H9 (cell line): Measurements from ENCODE around the gene NTRK2. TPM values are rescaled to one million over a fixed set of nuclear protein-coding genes. Genes with fewer than 3 reads are reported as not detected.

Experiments used
- DNase-seq: peaks from one replicate; pipeline ENCODE4 v3.0.0-alpha.2; 2017
- H2AFZ ChIP-seq: one replicate; pipeline ENCODE4 v1.6.1; 2013; ENCODE audit warnings: mild to moderate bottlenecking, low read length, control low read depth, moderate library complexity
- H2AK5ac ChIP-seq: 2 replicates; pipeline ENCODE4 v1.6.1; 2013; ENCODE audit warnings: low read length, control low read depth, mixed read lengths; ENCODE audit not compliant: insufficient read length
- H2BK120ac ChIP-seq: one replicate; pipeline ENCODE4 v1.6.1; 2013; ENCODE audit warnings: low read depth, mild to moderate bottlenecking, low read length, control low read depth, inconsistent platforms; ENCODE audit not compliant: poor library complexity, severe bottlenecking
- H2BK12ac ChIP-seq: 2 replicates; pipeline ENCODE4 v1.6.1; 2013; ENCODE audit warnings: low read length, control low read depth, mixed read lengths, low read depth; ENCODE audit not compliant: insufficient read length
- H2BK15ac ChIP-seq: 2 replicates; pipeline ENCODE4 v1.6.1; 2013; ENCODE audit warnings: low read depth, low read length, control low read depth
- H2BK20ac ChIP-seq: one replicate; pipeline ENCODE4 v1.6.1; 2013; ENCODE audit warnings: low read depth, mild to moderate bottlenecking, low read length, control low read depth, inconsistent platforms; ENCODE audit not compliant: poor library complexity, severe bottlenecking
- H2BK5ac ChIP-seq: 2 replicates; pipeline ENCODE4 v1.6.1; 2013; ENCODE audit warnings: low read length, control low read depth, mixed read lengths; ENCODE audit not compliant: insufficient read length
- H3K14ac ChIP-seq: 2 replicates; pipeline ENCODE4 v1.6.1; 2013; ENCODE audit warnings: low read length, control low read depth; ENCODE audit not compliant: insufficient read depth
- H3K18ac ChIP-seq: 2 replicates; pipeline ENCODE4 v1.6.1; 2013; ENCODE audit warnings: low read depth, mild to moderate bottlenecking, mixed read lengths, low read length, control low read depth; ENCODE audit not compliant: insufficient read length
- H3K23ac ChIP-seq: 2 replicates; pipeline ENCODE4 v1.6.1; 2013; ENCODE audit warnings: low read length, control low read depth, mixed read lengths, low read depth; ENCODE audit not compliant: insufficient read length
- H3K23me2 ChIP-seq: 2 replicates; pipeline ENCODE4 v1.6.1; 2013; ENCODE audit warnings: low read depth, mild to moderate bottlenecking, mixed read lengths, low read length, control low read depth; ENCODE audit not compliant: insufficient read length, poor library complexity, severe bottlenecking
- H3K27ac ChIP-seq: 2 replicates; pipeline ENCODE4 v1.5.1; 2013; ENCODE audit warnings: low read length, control low read depth, mixed read lengths, low read depth; ENCODE audit not compliant: insufficient read length
- H3K27me3 ChIP-seq: 2 replicates; pipeline ENCODE4 v1.6.1; 2013; ENCODE audit warnings: low read length, control low read depth, inconsistent platforms; ENCODE audit not compliant: insufficient read depth
- H3K4ac ChIP-seq: 2 replicates; pipeline ENCODE4 v1.6.1; 2013; ENCODE audit warnings: low read depth, mild to moderate bottlenecking, control low read depth, inconsistent platforms, low read length, moderate library complexity
- H3K4me1 ChIP-seq: 2 replicates; pipeline ENCODE4 v1.6.1; 2013; ENCODE audit warnings: low read length, control low read depth, inconsistent platforms; ENCODE audit not compliant: insufficient read depth
- H3K4me2 ChIP-seq: 2 replicates; pipeline ENCODE4 v1.6.1; 2013; ENCODE audit warnings: low read length, control low read depth, mixed read lengths; ENCODE audit not compliant: insufficient read length, insufficient read depth
- H3K56ac ChIP-seq: 2 replicates; pipeline ENCODE4 v1.6.1; 2013; ENCODE audit warnings: low read depth, mild to moderate bottlenecking, mixed read lengths, low read length, control low read depth; ENCODE audit not compliant: insufficient read length
- H3K79me1 ChIP-seq: 2 replicates; pipeline ENCODE4 v1.6.1; 2013; ENCODE audit warnings: low read depth, mild to moderate bottlenecking, moderate library complexity, low read length, control low read depth, inconsistent platforms; ENCODE audit not compliant: insufficient read depth, poor library complexity, severe bottlenecking
- H3K79me2 ChIP-seq: 2 replicates; pipeline ENCODE4 v1.6.1; 2013; ENCODE audit warnings: low read length, control low read depth, inconsistent platforms; ENCODE audit not compliant: insufficient read depth
- H3K9ac ChIP-seq: 2 replicates; pipeline ENCODE4 v1.6.1; 2013; ENCODE audit warnings: low read length, control low read depth, mixed read lengths; ENCODE audit not compliant: insufficient read length; ENCODE audit errors: extremely low read depth
- H3K9me3 ChIP-seq: one replicate; pipeline ENCODE4 v1.6.1; 2013; ENCODE audit warnings: low read depth, low read length, inconsistent platforms; ENCODE audit not compliant: control insufficient read depth
- H3T11ph ChIP-seq: one replicate; pipeline ENCODE4 v1.6.1; 2013; ENCODE audit warnings: mild to moderate bottlenecking, low read length, control low read depth, inconsistent platforms
- H4K20me1 ChIP-seq: one replicate; pipeline ENCODE4 v1.6.1; 2013; ENCODE audit not compliant: control insufficient read depth, insufficient read length, insufficient read depth
- H4K5ac ChIP-seq: 2 replicates; pipeline ENCODE4 v1.6.1; 2013; ENCODE audit warnings: low read depth, mild to moderate bottlenecking, mixed read lengths, low read length, control low read depth; ENCODE audit not compliant: insufficient read length
- H4K8ac ChIP-seq: replicated peaks from 2 replicates; pipeline ENCODE4 v1.6.1; 2013; ENCODE audit warnings: low read length, control low read depth, mixed read lengths, low read depth; ENCODE audit not compliant: insufficient read length
- H4K91ac ChIP-seq: 2 replicates; pipeline ENCODE4 v1.6.1; 2013; ENCODE audit warnings: low read depth, mild to moderate bottlenecking, moderate library complexity, mixed read lengths, low read length, control low read depth; ENCODE audit not compliant: insufficient read length
- H3K27ac Mint-ChIP-seq, 3 experiments: 2 replicates in 2 of 3; 3 replicates in 1 of 3; pipeline ENCODE4 v1.8.0; 2020 to 2021; ENCODE audit warnings: mixed read lengths in 3 of 3, mild to moderate bottlenecking in 1 of 3, moderate library complexity in 1 of 3
- H3K27me3 Mint-ChIP-seq: 2 replicates; pipeline ENCODE4 v1.8.0; 2021; ENCODE audit warnings: low read depth, mild to moderate bottlenecking, moderate library complexity, mixed read lengths
- H3K36me3 Mint-ChIP-seq, 3 experiments: 2 replicates in 2 of 3; 3 replicates in 1 of 3; pipeline ENCODE4 v1.8.0; 2020 to 2021; ENCODE audit warnings: low read depth in 3 of 3, mixed read lengths in 3 of 3; ENCODE audit not compliant: insufficient read depth in 1 of 3
- H3K4me1 Mint-ChIP-seq, 2 experiments: 2 replicates each; pipeline ENCODE4 v1.8.0; 2020; ENCODE audit warnings: mixed read lengths in 2 of 2
- H3K4me3 Mint-ChIP-seq, 2 experiments: 2 replicates in 1 of 2; 3 replicates in 1 of 2; pipeline ENCODE4 v1.8.0; 2020 to 2021; ENCODE audit warnings: mild to moderate bottlenecking in 2 of 2, mixed read lengths in 2 of 2, moderate library complexity in 1 of 2
- H3K9me3 Mint-ChIP-seq, 2 experiments: 2 replicates in 1 of 2; 3 replicates in 1 of 2; pipeline ENCODE4 v1.8.0; 2020; ENCODE audit warnings: mild to moderate bottlenecking in 2 of 2, mixed read lengths in 2 of 2, moderate library complexity in 1 of 2
- CTCF ChIP-seq: fragments of 200-600 bp; sonication (generic); conservative IDR thresholded peaks from 3 replicates; pipeline ENCODE4 v1.8.0; 2021; ENCODE audit warnings: antibody characterized with exemption, mild to moderate bottlenecking
- WGBS: extraction: QIAGEN DNeasy Blood & Tissue Kit; methylation state at CpG from one replicate; pipeline ENCODE4 v1.1.7; 2013; ENCODE audit warnings: missing lambda C conversion rate, low lambda C conversion rate, mixed read lengths; ENCODE audit not compliant: insufficient read length; ENCODE audit errors: extremely low coverage; 5-methylcytosine and 5-hydroxymethylcytosine counted together
- total RNA-seq: library from RNA; stranded (reverse); gene quantifications from 2 replicates; pipeline ENCODE4 v1.2.1, GENCODE V29; 2021

NTRK2 gene
- total RNA-seq, 1 experiment from 2014 or later, result 0.02 TPM

DNA sequence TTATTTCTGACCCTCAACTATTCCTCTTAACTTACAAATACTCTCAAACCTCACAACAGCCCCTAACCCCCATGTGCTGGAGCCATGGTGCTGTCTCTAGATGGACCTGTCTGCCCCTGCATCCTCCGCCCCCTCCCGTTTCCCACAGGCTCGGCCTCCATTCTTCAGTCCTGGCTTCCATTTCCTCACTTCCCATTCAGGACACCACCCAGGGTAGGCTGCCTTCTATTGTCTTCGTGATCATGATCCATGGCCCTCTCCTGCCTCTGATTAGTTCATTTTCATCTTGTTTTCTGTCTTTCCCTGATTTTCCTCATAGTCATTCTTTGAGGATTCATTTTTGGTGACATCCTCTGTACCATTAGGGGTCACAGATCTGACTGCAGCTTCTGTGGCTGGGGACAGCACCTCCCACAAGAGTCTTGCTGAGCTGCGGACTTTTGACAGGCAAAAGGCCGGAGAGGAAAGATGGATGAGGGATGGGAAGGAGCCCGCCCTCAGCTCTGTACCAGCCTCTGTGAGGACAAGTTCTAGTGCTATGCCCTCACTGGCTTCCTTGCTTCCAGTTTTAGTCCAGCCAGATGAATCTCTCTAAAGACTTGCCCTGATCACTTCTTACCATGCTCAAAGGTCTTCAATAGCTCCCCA, 255.8 kb downstream of the NTRK2 start:
- no peaks in the 10 kb centered on the region for H3K79me1 ChIP-seq
- H2AK5ac ChIP-seq, result no peak overlapping the region
- no peak overlapping the region for H2AFZ ChIP-seq
- no peaks in the 10 kb centered on the region for H3K79me2 ChIP-seq
- no peak overlapping the region for H3K9ac ChIP-seq
- Mint-ChIP-seq H3K4me3 (no peak overlapping the region; a peak in 1 of 5 replicates), H3K27ac (no peak overlapping the region), H3K27me3 (no peaks in the 10 kb centered on the region; the same call in none of the 2 replicates), H3K36me3 (no peaks in the 10 kb centered on the region), H3K4me1 (peaks cover 4% of the 10 kb centered on the region in 2 experiments; a peak in 3 of 4 replicates), H3K9me3 (peaks cover 0 to 2% of the 10 kb centered on the region in 2 experiments; a peak in 1 of 5 replicates)
- no peaks in the 10 kb centered on the region for H3K4me1 ChIP-seq
- H3K14ac ChIP-seq, result no peak overlapping the region
- H2BK12ac ChIP-seq, result no peak overlapping the region
- H3K18ac ChIP-seq, result no peak overlapping the region
- DNase-seq, result no peak
- no peak overlapping the region for H2BK20ac ChIP-seq
- H2BK120ac ChIP-seq, result no peak overlapping the region
- H3K23me2 ChIP-seq, result no peaks in the 10 kb centered on the region
- H4K20me1 ChIP-seq, result no peaks in the 10 kb centered on the region
- H4K5ac ChIP-seq, result no peak overlapping the region
- H4K91ac ChIP-seq, result no peak overlapping the region
- no peak overlapping the region for H3K56ac ChIP-seq
- H3K4me2 ChIP-seq, result no peak overlapping the region
- H3K27ac ChIP-seq, result no peak overlapping the region
- H3K23ac ChIP-seq, result no peak overlapping the region
- H4K8ac ChIP-seq, result no peak overlapping the region
- H3T11ph ChIP-seq, result no peak overlapping the region
- no peak overlapping the region for H3K4ac ChIP-seq
- no peak for TF ChIP-seq CTCF
- no CpG with 5 or more reads among the region's 7 CpGs for WGBS
- no peaks in the 10 kb centered on the region for H3K27me3 ChIP-seq
- H2BK5ac ChIP-seq, result no peak overlapping the region
- no peaks in the 10 kb centered on the region for H3K9me3 ChIP-seq
- no peak overlapping the region for H2BK15ac ChIP-seq
